Progenitor cell of endocrine pancreas (in vitro differentiated cells): ENCODE measurements around the gene RAET1L. TPM values are rescaled to one million over a fixed set of nuclear protein-coding genes. Genes with fewer than 3 reads are reported as not detected.
"Not testable (repeated sequence)": the region's sequence is repeated elsewhere in the genome, so short reads cannot be mapped to it uniquely, and the experiment has no call there.

Experiments
- DNase-seq: peaks from one replicate; pipeline ENCODE4 v3.0.0; 2021; ENCODE audit warnings: low spot score; ENCODE audit not compliant: unreplicated experiment
- H3K27ac Mint-ChIP-seq: 2 replicates; pipeline ENCODE4 v1.8.0; 2021; ENCODE audit warnings: mild to moderate bottlenecking, moderate library complexity, mixed read lengths
- H3K27me3 Mint-ChIP-seq: 2 replicates; pipeline ENCODE4 v1.8.0; 2021; ENCODE audit warnings: mixed read lengths
- H3K36me3 Mint-ChIP-seq: 2 replicates; pipeline ENCODE4 v1.8.0; 2022; ENCODE audit warnings: mixed read lengths; ENCODE audit not compliant: insufficient read depth
- H3K4me1 Mint-ChIP-seq: 2 replicates; pipeline ENCODE4 v1.8.0; 2021; ENCODE audit warnings: low read depth, mixed read lengths
- H3K4me3 Mint-ChIP-seq: 2 replicates; pipeline ENCODE4 v1.8.0; 2021; ENCODE audit warnings: low read depth, mild to moderate bottlenecking, moderate library complexity, mixed read lengths
- H3K9me3 Mint-ChIP-seq: 2 replicates; pipeline ENCODE4 v1.8.0; 2021; ENCODE audit warnings: low read depth, mixed read lengths
- CTCF ChIP-seq: fragments of 200-600 bp; sonication (generic); IDR thresholded peaks from one replicate; pipeline ENCODE4 v1.5.0; 2021; ENCODE audit warnings: antibody characterized with exemption, mild to moderate bottlenecking; ENCODE audit not compliant: unreplicated experiment
- total RNA-seq: library from RNA; stranded (reverse); gene quantifications from 2 replicates; pipeline ENCODE4 v1.2.1, GENCODE V29; 2021

Gene RAET1L
- total RNA-seq, 1 donor from 2014 or later, result not detected

GRCh38 chr6:149974825-149975224 lies 50.5 kb downstream of the RAET1L start:
- H3K27me3 Mint-ChIP-seq, result peaks cover 94% of the 10 kb centered on the region

GRCh38 chr6:149974394-149974793 lies 50.9 kb downstream of the RAET1L start:
- not testable (repeated sequence) for H3K27ac Mint-ChIP-seq, H3K4me3 Mint-ChIP-seq, DNase-seq, H3K9me3 Mint-ChIP-seq, H3K4me1 Mint-ChIP-seq, H3K36me3 Mint-ChIP-seq
- peaks cover 94% of the 10 kb centered on the region for H3K27me3 Mint-ChIP-seq

More at GRCh38 chr6:149974825-149975224, 50.5 kb downstream of the RAET1L start:
- H3K9me3 Mint-ChIP-seq, result no peaks in the 10 kb centered on the region
- TF ChIP-seq CTCF, result no peak
- H3K4me3 Mint-ChIP-seq, result no peak overlapping the region
- H3K4me1 Mint-ChIP-seq, result no peaks in the 10 kb centered on the region
- H3K36me3 Mint-ChIP-seq, result no peaks in the 10 kb centered on the region
- no peak for DNase-seq
- no peak overlapping the region for H3K27ac Mint-ChIP-seq

- Mint-ChIP-seq H3K4me1 (peaks cover 5% of the 10 kb centered on the region), H3K27ac (no peak overlapping the region), H3K4me3 (no peak overlapping the region), H3K27me3 (peaks cover 93% of the 10 kb centered on the region), H3K9me3 (no peaks in the 10 kb centered on the region), H3K36me3 (no peaks in the 10 kb centered on the region)
- no peak for TF ChIP-seq CTCF
- no peak for DNase-seq
These were observed 55.7 kb downstream of the RAET1L start for GRCh38 chr6:149969635-149970034.

- H3K4me3 Mint-ChIP-seq, H3K36me3 Mint-ChIP-seq, H3K9me3 Mint-ChIP-seq, DNase-seq, H3K27ac Mint-ChIP-seq: not testable (repeated sequence)
- peaks cover 10% of the 10 kb centered on the region for H3K4me1 Mint-ChIP-seq
- peaks cover 93% of the 10 kb centered on the region for H3K27me3 Mint-ChIP-seq
These were observed 56.4 kb downstream of the RAET1L start for GRCh38 chr6:149968909-149969308.

Other genes starting within 250 kb of the RAET1L start
- 45.0 and 63.3 TPM in 2 replicates for gene LRP11, start 161.2 kb downstream of the RAET1L start, total RNA-seq
- not detected in 2 replicates for gene RAET1E, start 127.4 kb downstream of the RAET1L start, total RNA-seq
- not detected in 2 replicates for gene RAET1G, start 102.4 kb downstream of the RAET1L start, total RNA-seq
- gene ULBP2, start 83.5 kb downstream of the RAET1L start, total RNA-seq, result not detected in 2 replicates
- 0.60 and 0.64 TPM in 2 replicates for gene ULBP1, start 61.6 kb downstream of the RAET1L start, total RNA-seq
- 16.2 TPM in 2 replicates for gene ULBP3, start 43.6 kb upstream of the RAET1L start, total RNA-seq
- 0.98 and 1.2 TPM in 2 replicates for gene PPP1R14C, start 117.5 kb upstream of the RAET1L start, total RNA-seq